ENCODE results near the gene TMEM44. TPM values are rescaled to one million over a fixed set of nuclear protein-coding genes. Genes with fewer than 3 reads are reported as not detected.

The TMEM44 gene
- total and polyA plus RNA-seq, 2 donors (not counting 1 experiment from before 2014, with no cell fraction given): 11.0 to 14.9 TPM

GRCh38 chr3:194604837-194605236, 28.4 kb downstream of the TMEM44 start:
- Histone ChIP-seq H3K27me3 (ENCODE audit: control insufficient read depth, insufficient read depth, low read length) (no peaks in the 10 kb centered on the region), H3K4me2 (ENCODE audit: extremely low read depth, insufficient read depth, low read length) (no peak overlapping the region), H3K27ac (ENCODE audit: insufficient read depth, low read length) (no peak overlapping the region), H3K36me3 (ENCODE audit: control insufficient read depth, insufficient read depth, low read length) (peaks cover 6% of the 10 kb centered on the region), H3K9ac (ENCODE audit: insufficient read depth, low read length) (no peak overlapping the region), H3K9me3 (ENCODE audit: control insufficient read depth, insufficient read depth, low read depth, low read length) (no peaks in the 10 kb centered on the region), H3K79me2 (ENCODE audit: control insufficient read depth, insufficient read depth, low read length) (no peaks in the 10 kb centered on the region), H4K20me1 (ENCODE audit: control insufficient read depth, extremely low read depth, insufficient read depth, low read length) (no peaks in the 10 kb centered on the region), H3K4me3 (replicated peaks in 1 of 4; ENCODE audit: control extremely low read depth in 1 of 4, insufficient read depth in 1 of 4, low read depth in 3 of 4, low read length in 4 of 4) (no peak overlapping the region), H2AFZ (ENCODE audit: low read length) (no peak overlapping the region), H3K4me1 (ENCODE audit: control insufficient read depth, extremely low read depth, insufficient read depth, low read length) (no peaks in the 10 kb centered on the region)
- no peak for TF ChIP-seq EZH2 (IDR thresholded peaks at IDR 0.05; ENCODE audit: low read length, missing control alignments)
- peak; percentile 32 to 49 for TF ChIP-seq CTCF (conservative IDR thresholded peaks at IDR 0.05 in 1 of 2, IDR thresholded peaks at IDR 0.05 in 1 of 2; ENCODE audit: low read depth in 1 of 2, low read length in 2 of 2)
- DNase-seq (ENCODE audit: low read depth in 2 of 2): no peak

DNA sequence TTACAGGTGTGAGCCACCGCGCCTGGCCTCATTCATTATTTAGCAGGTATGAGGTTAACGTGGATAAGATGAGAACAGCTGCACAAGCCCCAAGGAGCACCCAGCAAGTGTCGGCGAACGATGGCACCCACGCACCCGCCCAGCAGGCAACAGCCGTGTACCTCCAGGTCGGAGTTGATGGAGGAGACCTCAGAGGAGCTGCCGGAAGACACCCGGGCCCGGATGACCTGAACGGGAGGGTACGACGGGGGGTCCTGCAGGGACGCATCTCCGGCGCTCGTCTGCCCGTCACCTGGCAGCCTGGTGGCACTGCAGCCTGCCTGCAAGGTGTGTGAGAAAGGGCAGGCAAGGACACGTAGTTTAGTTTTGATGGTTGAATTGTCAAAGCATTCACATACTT, 29.1 kb downstream of the TMEM44 start:
- H2AFZ ChIP-seq (ENCODE audit: low read length): no peak overlapping the region
- DNase-seq (ENCODE audit: low read depth in 2 of 2): no peak
- no peaks in the 10 kb centered on the region for H4K20me1 ChIP-seq (ENCODE audit: control insufficient read depth, extremely low read depth, insufficient read depth, low read length)
- no peaks in the 10 kb centered on the region for H3K9me3 ChIP-seq (ENCODE audit: control insufficient read depth, insufficient read depth, low read depth, low read length)
- H3K27me3 ChIP-seq (ENCODE audit: control insufficient read depth, insufficient read depth, low read length): no peaks in the 10 kb centered on the region
- no peak overlapping the region for H3K4me2 ChIP-seq (ENCODE audit: extremely low read depth, insufficient read depth, low read length)
- no peak overlapping the region for H3K27ac ChIP-seq (ENCODE audit: insufficient read depth, low read length)
- H3K4me1 ChIP-seq (ENCODE audit: control insufficient read depth, extremely low read depth, insufficient read depth, low read length): peaks cover 2% of the 10 kb centered on the region
- no peaks in the 10 kb centered on the region for H3K79me2 ChIP-seq (ENCODE audit: control insufficient read depth, insufficient read depth, low read length)
- no peak overlapping the region for H3K4me3 ChIP-seq (replicated peaks in 1 of 4; ENCODE audit: control extremely low read depth in 1 of 4, insufficient read depth in 1 of 4, low read depth in 3 of 4, low read length in 4 of 4)
- no peak for TF ChIP-seq EZH2 (IDR thresholded peaks at IDR 0.05; ENCODE audit: low read length, missing control alignments)
- TF ChIP-seq CTCF (conservative IDR thresholded peaks at IDR 0.05 in 1 of 2, IDR thresholded peaks at IDR 0.05 in 1 of 2; ENCODE audit: low read depth in 1 of 2, low read length in 2 of 2): no peak
- H3K36me3 ChIP-seq (ENCODE audit: control insufficient read depth, insufficient read depth, low read length): peaks cover 6% of the 10 kb centered on the region
- no peak overlapping the region for H3K9ac ChIP-seq (ENCODE audit: insufficient read depth, low read length)

DNA sequence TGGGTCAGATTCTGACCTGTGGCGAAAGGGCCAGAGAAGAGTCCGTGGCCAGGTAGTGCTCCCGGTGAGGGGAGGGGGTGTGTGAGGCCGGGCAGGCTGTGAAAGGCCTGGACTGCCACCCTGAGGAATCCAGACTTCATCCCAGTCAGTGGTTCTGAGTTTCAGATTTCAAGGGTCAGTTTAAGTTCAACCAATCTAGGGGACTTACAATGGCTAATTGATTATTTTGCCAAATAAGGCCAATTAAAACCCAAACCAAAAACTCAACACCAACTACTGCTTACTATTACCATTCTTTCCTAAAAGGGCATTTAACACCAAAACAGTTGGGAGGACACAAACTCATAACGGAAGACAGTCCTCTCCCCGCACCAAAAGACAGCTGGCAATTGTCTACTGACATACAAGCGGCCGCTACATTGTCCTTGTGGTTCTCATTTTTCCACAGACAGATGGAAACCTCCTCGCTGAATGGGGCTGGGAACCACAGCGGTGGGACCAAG, 30.5 kb downstream of the TMEM44 start:
- H3K79me2 ChIP-seq (ENCODE audit: control insufficient read depth, insufficient read depth, low read length): no peaks in the 10 kb centered on the region
- H3K4me2 ChIP-seq (ENCODE audit: extremely low read depth, insufficient read depth, low read length): no peak overlapping the region
- no peak overlapping the region for H3K4me3 ChIP-seq (replicated peaks in 1 of 4; ENCODE audit: control extremely low read depth in 1 of 4, insufficient read depth in 1 of 4, low read depth in 3 of 4, low read length in 4 of 4)
- no peak overlapping the region for H2AFZ ChIP-seq (ENCODE audit: low read length)
- peak; percentile 60 to 67 for DNase-seq (ENCODE audit: low read depth in 2 of 2)
- no peaks in the 10 kb centered on the region for H4K20me1 ChIP-seq (ENCODE audit: control insufficient read depth, extremely low read depth, insufficient read depth, low read length)
- H3K4me1 ChIP-seq (ENCODE audit: control insufficient read depth, extremely low read depth, insufficient read depth, low read length): peaks cover 7% of the 10 kb centered on the region
- H3K27ac ChIP-seq (ENCODE audit: insufficient read depth, low read length): no peak overlapping the region
- no peak overlapping the region for H3K9ac ChIP-seq (ENCODE audit: insufficient read depth, low read length)
- H3K36me3 ChIP-seq (ENCODE audit: control insufficient read depth, insufficient read depth, low read length): peaks cover 8% of the 10 kb centered on the region
- no peaks in the 10 kb centered on the region for H3K27me3 ChIP-seq (ENCODE audit: control insufficient read depth, insufficient read depth, low read length)
- H3K9me3 ChIP-seq (ENCODE audit: control insufficient read depth, insufficient read depth, low read depth, low read length): no peaks in the 10 kb centered on the region
- TF ChIP-seq CTCF (conservative IDR thresholded peaks at IDR 0.05 in 1 of 2, IDR thresholded peaks at IDR 0.05 in 1 of 2; ENCODE audit: low read depth in 1 of 2, low read length in 2 of 2) (no peak), EZH2 (IDR thresholded peaks at IDR 0.05; ENCODE audit: low read length, missing control alignments) (no peak)

Measured in fibroblast of lung (primary cell).